Testis (tissue), 3 donors: ENCODE measurements around the gene PDP2. TPM values are rescaled to one million over a fixed set of nuclear protein-coding genes. Genes with fewer than 3 reads are reported as not detected.

Experiments used
- DNase-seq: peaks from one replicate; pipeline ENCODE4 v3.0.0-alpha.2; 2019
- H3K27ac ChIP-seq, 2 donors: fragments of 200-600 bp; sonication (generic); one replicate each; pipeline ENCODE4 v1.5.1; 2019
- H3K27me3 ChIP-seq: fragments of 200-600 bp; sonication (generic); one replicate; pipeline ENCODE4 v1.5.1; 2019
- H3K36me3 ChIP-seq: fragments of 200-600 bp; sonication (generic); one replicate; pipeline ENCODE4 v1.5.1; 2017; ENCODE audit warnings: low read depth; ENCODE audit errors: missing control alignments
- H3K4me1 ChIP-seq: fragments of 200-600 bp; sonication (generic); one replicate; pipeline ENCODE4 v1.5.1; 2019
- H3K4me3 ChIP-seq, 2 donors: fragments of 200-600 bp; sonication (generic); one replicate each; pipeline ENCODE4 v1.5.1; 2017 to 2019
- H3K9me3 ChIP-seq: fragments of 200-600 bp; sonication (generic); one replicate; pipeline ENCODE4 v1.5.1; 2017
- CTCF ChIP-seq, 3 experiments: fragments of 450-650 bp in 2 of 3; fragments of 200-600 bp in 1 of 3; sonication (generic) in 1 of 3; IDR thresholded peaks; one replicate each; pipeline ENCODE4 v1.5.1; 2016 to 2019; ENCODE audit warnings: antibody characterized with exemption in 3 of 3, mild to moderate bottlenecking in 2 of 3, moderate library complexity in 1 of 3
- POLR2A ChIP-seq: fragments of 450-650 bp; IDR thresholded peaks from one replicate; pipeline ENCODE4 v1.6.1; 2017; ENCODE audit warnings: antibody characterized with exemption, mild to moderate bottlenecking, moderate library complexity
- WGBS, 2 donors: methylation state at CpG; one replicate each; pipeline ENCODE4 v1.1.5; 2018; 5-methylcytosine and 5-hydroxymethylcytosine counted together
- intact Hi-C: fragments of 100-400 bp; cut with DNase I; formaldehyde crosslinking; loops from one replicate; pipeline ENCODE4 v1.15.1; 2023; ENCODE audit warnings: low total_unique reads
- polyA plus RNA-seq: library from polyadenylated mRNA; stranded (reverse); fragments of 350-450 nt; fragmentation: Illumina TruSeq; extraction: RNeasy Lipid Tissue Mini Kit (QIAGEN cat#74804); gene quantifications from one replicate; pipeline ENCODE4 v1.2.3, GENCODE V29; 2014; ENCODE audit warnings: low read depth, low replicate concordance; ENCODE audit not compliant: insufficient read depth
- total RNA-seq, 2 donors: library from RNA; depleted of rRNA; stranded (reverse); fragments of >200 nt; gene quantifications; one replicate each; pipeline ENCODE4 v1.2.3, GENCODE V29; 2016

Gene PDP2
- total and polyA plus RNA-seq, 3 donors from 2014 or later, result 14.0 to 23.9 (median 22.9) TPM

- WGBS, 2 donors, result 61 to 71% methylated on average over 2 of the region's 2 CpGs
- H3K9me3 ChIP-seq, result no peaks in the 10 kb centered on the region
- H3K27ac ChIP-seq, result no peak overlapping the region
- no peak for TF ChIP-seq POLR2A
- TF ChIP-seq CTCF (IDR thresholded peaks at IDR 0.05), result no peak
- DNase-seq, result no peak
- no peaks in the 10 kb centered on the region for H3K27me3 ChIP-seq
- no peak overlapping the region for H3K4me3 ChIP-seq
- peaks cover 6% of the 10 kb centered on the region for H3K4me1 ChIP-seq
- intact Hi-C loops, result no loop called here
- no peaks in the 10 kb centered on the region for H3K36me3 ChIP-seq
Measured at GRCh38 chr16:66886321-66886720, 6.0 kb downstream of the PDP2 start.

- Histone ChIP-seq H3K27ac (no peak overlapping the region), H3K4me3 (no peak overlapping the region), H3K4me1 (no peaks in the 10 kb centered on the region), H3K9me3 (no peaks in the 10 kb centered on the region), H3K27me3 (no peaks in the 10 kb centered on the region), H3K36me3 (no peaks in the 10 kb centered on the region)
- TF ChIP-seq CTCF (IDR thresholded peaks at IDR 0.05) (no peak), POLR2A (no peak)
- no peak for DNase-seq
- intact Hi-C loops, result no loop called here
- WGBS, 2 donors, result 83 to 84% methylated on average over 3 of the region's 3 CpGs
Measured at GRCh38 chr16:66886914-66887313, 6.6 kb downstream of the PDP2 start.

GRCh38 chr16:66888647-66889615 lies 8.6 kb downstream of the PDP2 start:
- H3K4me3 ChIP-seq, result no peak overlapping the region
- no peaks in the 10 kb centered on the region for H3K27me3 ChIP-seq
- 89 to 94% methylated on average over 6 of the region's 6 CpGs for WGBS, 2 donors
- intact Hi-C loops, result no loop called here
- H3K27ac ChIP-seq, result no peak overlapping the region
- H3K36me3 ChIP-seq, result no peaks in the 10 kb centered on the region
- no peak for TF ChIP-seq CTCF (IDR thresholded peaks at IDR 0.05)
- no peak for TF ChIP-seq POLR2A
- no peaks in the 10 kb centered on the region for H3K9me3 ChIP-seq
- no peaks in the 10 kb centered on the region for H3K4me1 ChIP-seq
- DNase-seq, result no peak

- Histone ChIP-seq H3K36me3 (no peaks in the 10 kb centered on the region), H3K27ac (no peak overlapping the region), H3K4me3 (no peak overlapping the region), H3K9me3 (no peaks in the 10 kb centered on the region), H3K27me3 (no peaks in the 10 kb centered on the region), H3K4me1 (no peaks in the 10 kb centered on the region)
- intact Hi-C loops, result no loop called here
- 77 to 82% methylated on average over 4 of the region's 4 CpGs for WGBS, 2 donors
- TF ChIP-seq CTCF (IDR thresholded peaks at IDR 0.05) (no peak), POLR2A (no peak)
- no peak for DNase-seq
Measured at GRCh38 chr16:66889622-66890021, 9.3 kb downstream of the PDP2 start.

- 75 to 78% methylated on average over 2 of the region's 2 CpGs for WGBS, 2 donors
- DNase-seq, result no peak
- no peaks in the 10 kb centered on the region for H3K4me1 ChIP-seq
- H3K27ac ChIP-seq, result no peak overlapping the region
- intact Hi-C loops, result no loop called here
- H3K27me3 ChIP-seq, result no peaks in the 10 kb centered on the region
- no peak overlapping the region for H3K4me3 ChIP-seq
- TF ChIP-seq POLR2A, result no peak
- no peak for TF ChIP-seq CTCF (IDR thresholded peaks at IDR 0.05)
- no peaks in the 10 kb centered on the region for H3K9me3 ChIP-seq
- H3K36me3 ChIP-seq, result no peaks in the 10 kb centered on the region
Measured at GRCh38 chr16:66890799-66891198, 10.5 kb downstream of the PDP2 start.
